Large intestine (tissue), 3 donors: ENCODE results near the gene GPR162. TPM values are rescaled to one million over a fixed set of nuclear protein-coding genes. Genes with fewer than 3 reads are reported as not detected.
"Not testable (repeated sequence)": the region's sequence is repeated elsewhere in the genome, so short reads cannot be mapped to it uniquely, and the experiment has no call there.

ENCODE experiments used
- DNase-seq, 2 donors: peaks; one replicate each; pipeline versions ENCODE4 v3.0.0 to v3.0.0-alpha.2; 2013
- H3K27ac ChIP-seq: one replicate; pipeline ENCODE4 v1.5.1; 2013; ENCODE audit warnings: low read length
- H3K27me3 ChIP-seq: 2 replicates; pipeline ENCODE4 v1.6.1; 2013; ENCODE audit warnings: low read length; ENCODE audit not compliant: control insufficient read depth, insufficient read depth
- H3K36me3 ChIP-seq: 2 replicates; pipeline ENCODE4 v1.6.1; 2013; ENCODE audit warnings: low read length; ENCODE audit not compliant: control insufficient read depth, insufficient read depth
- H3K4me1 ChIP-seq: one replicate; pipeline ENCODE4 v1.6.1; 2013; ENCODE audit warnings: low read length; ENCODE audit not compliant: control insufficient read depth, insufficient read depth
- H3K4me3 ChIP-seq: one replicate; pipeline ENCODE4 v1.5.1; 2013; ENCODE audit warnings: low read length
- H3K9me3 ChIP-seq: one replicate; pipeline ENCODE4 v1.6.1; 2013; ENCODE audit warnings: mild to moderate bottlenecking, low read depth, low read length, moderate library complexity; ENCODE audit not compliant: control insufficient read depth
- WGBS: methylation state at CpG from one replicate; pipeline ENCODE4 v1.1.5; 2013; ENCODE audit warnings: low lambda C conversion rate; ENCODE audit not compliant: insufficient coverage; 5-methylcytosine and 5-hydroxymethylcytosine counted together
- polyA plus RNA-seq: library from polyadenylated mRNA; unstranded; fragments of 120-200 nt; gene quantifications from one replicate; pipeline ENCODE4 v1.2.1, GENCODE V29; 2013

Gene GPR162
- polyA plus RNA-seq, 1 donor: 7.9 TPM

DNA sequence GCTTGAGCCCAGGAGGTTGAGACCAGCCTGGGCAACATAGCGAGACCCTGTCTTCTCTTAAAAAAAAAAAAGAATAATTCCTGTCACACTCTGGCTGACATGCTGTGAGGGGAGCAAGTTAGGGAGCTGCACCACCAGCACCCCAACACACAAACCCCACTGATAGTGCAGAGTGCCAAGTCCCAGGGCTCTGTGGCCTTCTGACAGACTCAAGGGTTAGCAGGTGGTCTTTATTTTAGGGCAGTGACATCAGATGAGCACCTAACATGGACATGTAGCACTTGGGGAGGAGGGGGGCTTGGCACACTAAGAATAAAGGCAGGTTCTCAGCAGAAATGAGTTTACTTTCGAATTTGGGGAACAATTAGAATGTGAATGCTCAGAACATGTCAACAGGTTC lies 37.2 kb downstream of the GPR162 start:
- WGBS: no CpG with 5 or more reads among the region's 2 CpGs
- Histone ChIP-seq H3K36me3 (peaks cover 87% of the 10 kb centered on the region), H3K4me3 (no peak overlapping the region), H3K9me3 (no peaks in the 10 kb centered on the region), H3K27me3 (no peaks in the 10 kb centered on the region), H3K27ac (no peak overlapping the region), H3K4me1 (peaks cover 5% of the 10 kb centered on the region)
- no peak for DNase-seq

DNA sequence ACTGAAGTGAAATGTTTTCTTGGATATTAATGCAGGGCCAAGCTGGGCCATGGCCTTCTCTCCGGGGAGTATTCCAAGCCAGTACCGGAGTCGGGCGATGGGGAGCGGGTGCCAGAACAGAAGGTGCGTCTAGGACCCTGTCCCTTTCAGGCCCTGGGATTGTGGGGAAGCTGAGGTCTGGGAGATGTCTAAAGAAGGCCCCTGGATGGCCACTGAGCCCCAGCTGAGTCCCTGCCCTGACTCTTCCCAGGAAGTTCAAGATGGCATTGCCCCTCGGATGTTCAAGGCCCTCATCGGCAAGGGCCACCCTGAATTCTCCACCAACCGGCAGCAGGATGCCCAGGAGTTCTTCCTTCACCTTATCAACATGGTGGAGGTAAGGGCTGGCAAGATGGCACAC lies 38.5 kb downstream of the GPR162 start:
- no peaks in the 10 kb centered on the region for H3K4me1 ChIP-seq
- no peak for DNase-seq
- H3K36me3 ChIP-seq: peaks cover 91% of the 10 kb centered on the region
- H3K9me3 ChIP-seq: no peaks in the 10 kb centered on the region
- H3K27me3 ChIP-seq: no peaks in the 10 kb centered on the region
- H3K4me3 ChIP-seq: no peak overlapping the region
- no peak overlapping the region for H3K27ac ChIP-seq
- no CpG with 5 or more reads among the region's 9 CpGs for WGBS

DNA sequence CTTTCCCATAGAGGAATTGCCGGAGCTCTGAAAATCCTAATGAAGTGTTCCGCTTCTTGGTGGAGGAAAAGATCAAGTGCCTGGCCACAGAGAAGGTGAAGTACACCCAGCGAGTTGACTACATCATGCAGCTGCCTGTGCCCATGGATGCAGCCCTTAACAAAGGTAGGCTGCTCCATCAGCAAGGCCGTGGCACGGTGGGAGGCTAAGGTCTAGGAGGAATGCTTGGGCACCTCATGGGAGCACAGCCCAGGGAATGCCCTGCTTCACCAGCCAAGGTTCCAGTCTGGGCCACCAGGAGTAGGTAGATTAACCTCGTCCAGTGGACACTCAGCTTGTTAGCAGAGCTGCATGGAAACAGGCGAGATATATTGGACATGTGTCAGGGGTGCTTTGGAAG lies 39.3 kb downstream of the GPR162 start:
- no peak for DNase-seq
- peaks cover 92% of the 10 kb centered on the region for H3K36me3 ChIP-seq

DNA sequence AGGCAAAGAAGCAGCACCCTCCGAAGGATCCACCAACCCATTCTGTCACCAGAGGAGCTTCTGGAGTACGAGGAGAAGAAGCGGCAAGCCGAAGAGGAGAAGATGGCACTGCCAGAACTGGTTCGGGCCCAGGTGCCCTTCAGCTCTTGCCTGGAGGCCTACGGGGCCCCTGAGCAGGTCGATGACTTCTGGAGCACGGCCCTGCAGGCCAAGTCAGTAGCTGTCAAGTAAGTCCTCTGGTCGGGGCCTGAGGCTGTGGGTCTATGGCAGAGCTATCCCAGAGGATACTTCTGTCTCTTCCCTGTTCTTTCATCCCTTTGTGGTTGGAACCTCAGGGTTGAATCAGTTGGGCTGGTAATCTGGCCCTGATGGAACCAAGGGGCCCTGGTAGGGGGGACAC lies 39.8 kb downstream of the GPR162 start:
- Histone ChIP-seq H3K27ac (no peak overlapping the region), H3K9me3 (no peaks in the 10 kb centered on the region), H3K4me1 (no peaks in the 10 kb centered on the region), H3K27me3 (no peaks in the 10 kb centered on the region), H3K36me3 (peaks cover 91% of the 10 kb centered on the region), H3K4me3 (no peak overlapping the region)
- no CpG with 5 or more reads among the region's 9 CpGs for WGBS
- DNase-seq: no peak

More for the DNA sequence above, 39.3 kb downstream of the GPR162 start:
- H3K9me3 ChIP-seq: no peaks in the 10 kb centered on the region
- no peak overlapping the region for H3K27ac ChIP-seq
- 100% methylated on average over 1 of the region's 7 CpGs for WGBS
- no peaks in the 10 kb centered on the region for H3K27me3 ChIP-seq
- H3K4me3 ChIP-seq: no peak overlapping the region
- H3K4me1 ChIP-seq: no peaks in the 10 kb centered on the region

DNA sequence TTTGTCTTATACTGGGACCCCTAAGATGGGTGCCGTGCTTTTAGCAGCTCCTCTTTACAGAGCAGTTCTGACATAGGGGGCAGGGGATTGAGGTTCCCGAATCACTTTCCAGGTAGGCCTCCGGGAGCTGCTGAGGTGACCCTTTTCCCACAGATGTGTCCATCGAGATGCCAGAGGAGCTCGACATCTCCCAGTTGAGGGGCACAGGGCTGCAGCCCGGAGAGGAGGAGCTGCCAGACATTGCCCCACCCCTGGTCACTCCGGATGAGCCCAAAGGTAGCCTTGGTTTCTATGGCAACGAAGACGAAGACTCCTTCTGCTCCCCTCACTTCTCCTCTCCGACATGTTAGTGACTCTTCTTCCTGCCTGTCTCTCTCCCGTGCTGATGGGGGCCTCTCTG lies 41.4 kb downstream of the GPR162 start:
- 74% methylated on average over 3 of the region's 11 CpGs for WGBS
- Histone ChIP-seq H3K4me3 (no peak overlapping the region), H3K9me3 (no peaks in the 10 kb centered on the region), H3K27ac (no peak overlapping the region), H3K27me3 (no peaks in the 10 kb centered on the region), H3K36me3 (peaks cover 75% of the 10 kb centered on the region), H3K4me1 (peaks cover 5% of the 10 kb centered on the region)
- no peak for DNase-seq

DNA sequence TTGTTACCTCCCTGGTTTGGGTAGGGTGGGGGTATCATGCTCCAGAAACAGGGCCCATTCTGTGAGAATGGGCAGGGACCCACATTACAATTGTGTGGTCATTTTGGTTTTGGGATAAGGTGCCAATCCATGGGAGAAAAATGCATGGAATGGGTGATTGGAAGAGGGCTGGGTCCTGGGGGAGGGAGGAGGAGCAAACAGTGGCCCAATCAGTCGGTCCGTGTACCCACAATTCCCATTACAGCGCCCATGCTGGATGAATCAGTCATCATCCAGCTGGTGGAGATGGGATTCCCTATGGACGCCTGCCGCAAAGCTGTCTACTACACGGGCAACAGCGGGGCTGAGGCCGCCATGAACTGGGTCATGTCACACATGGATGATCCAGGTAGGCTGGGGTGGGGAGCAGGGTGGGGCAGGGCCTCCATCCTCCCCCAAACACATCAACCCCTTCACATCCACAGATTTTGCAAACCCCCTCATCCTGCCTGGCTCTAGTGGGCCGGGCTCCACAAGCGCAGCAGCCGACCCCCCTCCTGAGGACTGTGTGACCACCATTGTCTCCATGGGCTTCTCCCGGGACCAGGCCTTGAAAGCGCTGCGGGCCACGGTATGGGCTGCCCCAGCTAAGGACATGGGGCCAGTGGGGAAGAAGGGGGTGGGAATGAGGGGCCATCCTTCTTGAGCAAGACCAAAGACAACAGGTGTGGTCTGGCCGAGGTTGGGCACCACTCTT lies 42.1 kb downstream of the GPR162 start:
- H3K4me3 ChIP-seq: no peak overlapping the region
- peaks cover 9% of the 10 kb centered on the region for H3K4me1 ChIP-seq
- H3K9me3 ChIP-seq: no peaks in the 10 kb centered on the region
- peaks cover 68% of the 10 kb centered on the region for H3K36me3 ChIP-seq
- DNase-seq: no peak
- WGBS: no CpG with 5 or more reads among the region's 16 CpGs
- H3K27ac ChIP-seq: no peak overlapping the region
- H3K27me3 ChIP-seq: no peaks in the 10 kb centered on the region

DNA sequence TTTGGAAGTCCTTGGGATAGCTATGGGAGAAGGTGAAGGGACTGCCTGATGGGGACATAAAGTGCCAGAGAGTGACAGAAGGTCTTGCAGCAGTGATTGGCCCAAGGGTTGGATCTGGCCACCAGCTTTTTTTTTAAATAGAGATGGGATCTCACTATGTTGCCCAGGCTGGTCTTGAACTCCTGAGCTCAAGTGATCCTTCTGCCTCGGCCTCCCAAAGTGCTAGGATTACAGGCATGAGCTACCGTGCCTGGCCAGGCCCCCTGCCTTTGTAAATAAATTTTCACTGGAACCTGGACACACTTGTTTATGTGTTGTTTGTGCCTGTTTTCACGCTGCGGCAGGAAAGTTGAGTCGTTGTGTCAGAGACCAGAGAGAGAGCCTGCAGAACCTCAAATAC lies 43.7 kb downstream of the GPR162 start:
- Histone ChIP-seq H3K4me1 (peaks cover 20% of the 10 kb centered on the region), H3K36me3 (peaks cover 65% of the 10 kb centered on the region)
- not testable (repeated sequence) for H3K27ac ChIP-seq, H3K27me3 ChIP-seq, H3K4me3 ChIP-seq, DNase-seq, H3K9me3 ChIP-seq
- WGBS: no CpG with 5 or more reads among the region's 5 CpGs

DNA sequence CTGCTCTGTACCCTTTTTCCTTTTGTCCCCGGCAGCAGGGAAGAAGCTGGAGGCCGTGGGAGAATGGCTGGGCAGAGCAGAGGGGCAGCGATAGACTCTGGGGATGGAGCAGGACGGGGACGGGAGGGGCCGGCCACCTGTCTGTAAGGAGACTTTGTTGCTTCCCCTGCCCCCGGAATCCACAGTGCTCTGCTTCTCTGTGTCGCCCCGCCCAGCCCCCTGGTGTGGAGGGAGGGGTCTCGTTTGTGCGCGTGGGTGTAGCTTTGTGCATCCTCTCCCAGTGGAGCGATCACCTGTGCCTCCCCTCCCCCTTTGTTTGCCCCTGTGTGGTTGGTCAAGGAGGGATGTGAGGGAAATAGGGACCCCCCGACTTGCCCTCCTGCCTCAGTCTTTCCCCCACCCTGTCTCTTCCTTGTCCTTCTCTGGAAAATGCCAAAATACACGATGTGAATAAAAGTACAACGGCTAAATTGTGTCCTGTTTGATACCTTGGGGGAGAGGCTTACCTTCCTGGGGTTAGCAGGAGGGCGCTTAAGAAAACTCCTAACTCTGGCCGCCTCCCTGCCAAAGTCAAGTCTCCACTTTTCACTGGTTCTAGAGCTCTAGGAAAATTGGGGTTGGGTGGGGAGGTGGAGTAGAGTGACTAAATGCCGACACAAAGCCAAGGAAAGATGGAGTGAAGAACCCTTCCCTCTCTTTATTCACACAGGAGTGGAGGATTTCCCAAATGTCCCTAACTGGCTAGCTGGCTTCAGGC lies 44.7 kb downstream of the GPR162 start:
- Histone ChIP-seq H3K9me3 (no peaks in the 10 kb centered on the region), H3K27me3 (no peaks in the 10 kb centered on the region), H3K27ac (no peak overlapping the region), H3K36me3 (peaks cover 65% of the 10 kb centered on the region), H3K4me3 (peak overlapping the region; percentile 60), H3K4me1 (peaks cover 27% of the 10 kb centered on the region)
- no peak for DNase-seq
- WGBS: no CpG with 5 or more reads among the region's 19 CpGs

DNA sequence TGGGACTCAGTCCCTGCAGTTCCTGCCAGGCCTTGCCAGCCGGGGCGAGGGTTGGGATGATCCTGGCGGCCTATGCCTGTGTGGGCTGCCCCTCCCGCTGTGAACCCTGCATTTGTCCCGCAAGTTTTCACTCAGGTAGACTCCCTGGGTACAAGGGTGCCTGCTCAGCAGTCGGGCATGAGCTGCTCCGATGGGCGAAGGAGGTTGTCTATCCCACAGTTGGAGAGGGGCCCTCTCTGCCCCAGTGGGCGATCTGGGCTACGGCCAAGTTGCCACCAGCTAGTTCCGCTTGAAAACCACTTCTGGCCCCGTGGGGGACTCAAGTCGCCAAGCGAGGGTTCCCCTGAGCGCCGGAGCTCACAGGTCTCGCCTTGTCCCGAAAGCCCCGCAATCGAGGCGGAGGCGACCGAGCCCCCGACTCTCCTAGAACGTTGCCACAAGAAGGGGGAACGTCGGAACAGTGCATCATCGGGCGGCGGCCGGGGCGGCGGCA lies 45.3 kb downstream of the GPR162 start:
- WGBS: no CpG with 5 or more reads among the region's 33 CpGs
- H3K4me3 ChIP-seq: peak overlapping the region; percentile 60
- DNase-seq: no peak
- peak overlapping the region; percentile 65 for H3K27ac ChIP-seq
- H3K9me3 ChIP-seq: no peaks in the 10 kb centered on the region
- peaks cover 33% of the 10 kb centered on the region for H3K4me1 ChIP-seq
- no peaks in the 10 kb centered on the region for H3K27me3 ChIP-seq
- H3K36me3 ChIP-seq: peaks cover 59% of the 10 kb centered on the region

DNA sequence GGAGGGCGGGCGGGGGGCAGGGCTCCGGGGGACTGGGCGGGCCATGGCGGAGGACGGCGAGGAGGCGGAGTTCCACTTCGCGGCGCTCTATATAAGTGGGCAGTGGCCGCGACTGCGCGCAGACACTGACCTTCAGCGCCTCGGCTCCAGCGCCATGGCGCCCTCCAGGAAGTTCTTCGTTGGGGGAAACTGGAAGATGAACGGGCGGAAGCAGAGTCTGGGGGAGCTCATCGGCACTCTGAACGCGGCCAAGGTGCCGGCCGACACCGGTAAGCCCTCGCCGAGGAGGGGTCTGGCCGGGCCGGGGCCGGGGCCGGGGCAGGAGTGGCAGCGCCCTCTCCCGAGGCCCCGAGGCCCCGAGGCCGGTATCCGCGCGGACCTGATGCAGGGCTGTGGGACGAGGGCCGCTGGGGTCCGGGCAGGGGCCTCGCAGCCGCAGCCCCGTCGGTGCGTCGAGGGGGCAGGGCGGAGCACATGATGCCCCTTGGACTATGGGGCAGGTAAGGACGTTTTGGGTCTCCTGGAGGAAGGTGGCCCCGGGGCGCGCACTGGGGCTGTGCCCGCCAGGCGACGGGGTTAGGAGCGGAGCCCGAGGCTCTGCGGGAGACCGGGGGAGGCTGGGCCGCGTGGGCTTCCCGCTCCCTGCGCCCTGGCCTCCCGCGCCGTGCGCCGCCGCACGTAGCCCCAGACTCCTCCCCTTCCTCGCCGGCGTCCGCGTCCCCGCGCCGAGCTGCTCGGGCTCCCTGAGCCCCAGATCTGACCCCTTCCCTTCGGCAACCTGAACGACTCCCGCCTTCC lies 46.0 kb downstream of the GPR162 start, which contains the start of gene TPI1:
Gene TPI1 (plus strand): TSS at position 119 of the 798 bp plus-strand sequence. CDS start 36 bp downstream, at position 155.
- peak; percentile 82 to 85 for DNase-seq
- H3K27me3 ChIP-seq: no peaks in the 10 kb centered on the region
- peak within 1 kb of the TSS; percentile 86 for H3K4me3 ChIP-seq
- H3K36me3 ChIP-seq: peaks cover 54% of the 10 kb centered on the region
- peak within 1 kb of the TSS; percentile 87 for H3K27ac ChIP-seq
- H3K4me1 ChIP-seq: peaks cover 36% of the 10 kb centered on the region
- no CpG with 5 or more reads among the region's 86 CpGs for WGBS
- no peaks in the 10 kb centered on the region for H3K9me3 ChIP-seq
